PFSK-1 (cell line): ENCODE measurements around the gene NUDT16L1.

Experiments used
- FOXP2 ChIP-seq: optimal IDR thresholded peaks from 2 replicates; pipeline ENCODE3; 2011; ENCODE audit warnings: borderline replicate concordance, control low read depth, inconsistent platforms; ENCODE audit not compliant: insufficient read depth; ENCODE audit errors: extremely low read length, extremely low read depth
- POLR2AphosphoS5 ChIP-seq: IDR thresholded peaks from 2 replicates; pipeline ENCODE4 v1.6.1; 2012; ENCODE audit warnings: low read depth, mild to moderate bottlenecking, control low read depth, low read length, moderate library complexity
- SIN3A ChIP-seq: IDR thresholded peaks from 2 replicates; pipeline ENCODE4 v1.6.1; 2012; ENCODE audit warnings: mild to moderate bottlenecking, low read length, moderate library complexity, borderline replicate concordance; ENCODE audit not compliant: insufficient read depth
- TAF1 ChIP-seq: IDR thresholded peaks from 2 replicates; pipeline ENCODE4 v1.6.1; 2012; ENCODE audit warnings: low read length, control low read depth, borderline replicate concordance; ENCODE audit not compliant: insufficient read depth
- TF ChIP-seq, protein P1 (sequence below), 2 experiments: IDR thresholded peaks; 2 replicates each; pipeline versions ENCODE4 v1.6.1 to v1.8.0; 2011 to 2012; ENCODE audit warnings: low read depth in 2 of 2, low read length in 2 of 2, control low read depth in 1 of 2, inconsistent platforms in 1 of 2, mild to moderate bottlenecking in 1 of 2, moderate library complexity in 1 of 2; ENCODE audit not compliant: insufficient read depth in 1 of 2

NUDT16L1 gene

DNA sequence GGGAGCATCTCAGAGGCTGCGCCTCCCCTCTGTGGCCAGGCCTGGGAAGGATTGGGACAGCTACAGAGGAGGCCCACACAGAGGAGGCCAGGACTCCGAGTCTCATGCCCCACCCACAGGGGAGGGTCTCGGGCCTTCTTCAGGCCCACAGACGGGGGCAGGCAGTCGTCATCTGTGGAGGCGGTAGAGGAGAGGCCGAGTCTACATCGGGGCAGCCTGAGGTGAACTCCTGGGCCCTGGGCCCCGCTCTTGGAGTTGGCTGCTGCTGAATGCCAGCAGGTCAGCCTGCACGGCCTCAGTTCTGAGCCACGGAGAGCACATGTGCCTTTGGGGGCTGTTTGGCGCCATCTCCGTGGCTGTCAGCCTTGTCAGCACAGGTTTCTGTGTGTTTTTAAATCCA is 8.1 kb upstream of the NUDT16L1 start:
- TF ChIP-seq, protein P1, sequence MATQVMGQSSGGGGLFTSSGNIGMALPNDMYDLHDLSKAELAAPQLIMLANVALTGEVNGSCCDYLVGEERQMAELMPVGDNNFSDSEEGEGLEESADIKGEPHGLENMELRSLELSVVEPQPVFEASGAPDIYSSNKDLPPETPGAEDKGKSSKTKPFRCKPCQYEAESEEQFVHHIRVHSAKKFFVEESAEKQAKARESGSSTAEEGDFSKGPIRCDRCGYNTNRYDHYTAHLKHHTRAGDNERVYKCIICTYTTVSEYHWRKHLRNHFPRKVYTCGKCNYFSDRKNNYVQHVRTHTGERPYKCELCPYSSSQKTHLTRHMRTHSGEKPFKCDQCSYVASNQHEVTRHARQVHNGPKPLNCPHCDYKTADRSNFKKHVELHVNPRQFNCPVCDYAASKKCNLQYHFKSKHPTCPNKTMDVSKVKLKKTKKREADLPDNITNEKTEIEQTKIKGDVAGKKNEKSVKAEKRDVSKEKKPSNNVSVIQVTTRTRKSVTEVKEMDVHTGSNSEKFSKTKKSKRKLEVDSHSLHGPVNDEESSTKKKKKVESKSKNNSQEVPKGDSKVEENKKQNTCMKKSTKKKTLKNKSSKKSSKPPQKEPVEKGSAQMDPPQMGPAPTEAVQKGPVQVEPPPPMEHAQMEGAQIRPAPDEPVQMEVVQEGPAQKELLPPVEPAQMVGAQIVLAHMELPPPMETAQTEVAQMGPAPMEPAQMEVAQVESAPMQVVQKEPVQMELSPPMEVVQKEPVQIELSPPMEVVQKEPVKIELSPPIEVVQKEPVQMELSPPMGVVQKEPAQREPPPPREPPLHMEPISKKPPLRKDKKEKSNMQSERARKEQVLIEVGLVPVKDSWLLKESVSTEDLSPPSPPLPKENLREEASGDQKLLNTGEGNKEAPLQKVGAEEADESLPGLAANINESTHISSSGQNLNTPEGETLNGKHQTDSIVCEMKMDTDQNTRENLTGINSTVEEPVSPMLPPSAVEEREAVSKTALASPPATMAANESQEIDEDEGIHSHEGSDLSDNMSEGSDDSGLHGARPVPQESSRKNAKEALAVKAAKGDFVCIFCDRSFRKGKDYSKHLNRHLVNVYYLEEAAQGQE (IDR thresholded peaks at IDR 0.05; ENCODE audit: insufficient read depth in 1 of 2, low read depth in 2 of 2, low read length in 2 of 2): no peak
- TF ChIP-seq TAF1: no peak
- no peak for TF ChIP-seq SIN3A
- TF ChIP-seq FOXP2: no peak
- TF ChIP-seq POLR2AphosphoS5: no peak

DNA sequence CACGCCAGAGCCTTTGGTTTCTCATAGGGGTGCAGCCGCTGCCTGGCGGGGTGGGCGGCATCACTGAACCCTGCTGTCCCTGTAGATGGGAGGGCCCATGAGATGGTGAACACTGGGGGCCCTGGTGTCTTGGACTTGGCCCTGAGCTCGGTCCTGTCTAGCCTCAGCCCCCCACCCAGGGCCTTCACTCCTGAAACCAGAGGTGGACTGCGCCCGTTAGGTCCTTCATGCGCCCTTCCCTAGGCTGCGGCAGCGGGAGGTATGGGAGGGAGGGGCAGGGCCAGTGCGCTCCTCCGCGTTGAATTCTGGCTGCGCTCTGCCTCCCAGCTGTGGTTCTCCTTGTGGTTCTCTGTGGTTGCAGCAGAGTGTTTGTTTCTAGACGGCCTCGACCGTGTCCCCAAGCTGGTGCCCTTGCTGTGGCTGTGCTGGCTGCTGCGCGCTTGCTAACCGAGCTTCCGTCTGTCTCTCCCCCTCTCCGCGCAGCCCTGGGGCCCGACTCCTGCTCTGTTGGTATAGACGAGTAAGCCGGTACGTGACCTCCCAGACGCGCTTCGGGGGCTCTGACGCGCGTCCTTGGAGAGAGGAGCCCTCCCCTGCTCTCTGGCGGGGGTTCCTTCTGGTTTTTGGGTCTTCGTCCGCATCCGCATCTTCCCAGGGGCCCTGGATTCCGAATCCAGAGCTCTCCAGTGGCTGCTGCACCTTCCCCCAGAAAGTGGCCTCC is 7.4 kb upstream of the NUDT16L1 start:
- TF ChIP-seq POLR2AphosphoS5 (no peak), TAF1 (no peak), SIN3A (no peak), FOXP2 (no peak)
- TF ChIP-seq, protein P1 (IDR thresholded peaks at IDR 0.05; ENCODE audit: insufficient read depth in 1 of 2, low read depth in 2 of 2, low read length in 2 of 2): no peak

DNA sequence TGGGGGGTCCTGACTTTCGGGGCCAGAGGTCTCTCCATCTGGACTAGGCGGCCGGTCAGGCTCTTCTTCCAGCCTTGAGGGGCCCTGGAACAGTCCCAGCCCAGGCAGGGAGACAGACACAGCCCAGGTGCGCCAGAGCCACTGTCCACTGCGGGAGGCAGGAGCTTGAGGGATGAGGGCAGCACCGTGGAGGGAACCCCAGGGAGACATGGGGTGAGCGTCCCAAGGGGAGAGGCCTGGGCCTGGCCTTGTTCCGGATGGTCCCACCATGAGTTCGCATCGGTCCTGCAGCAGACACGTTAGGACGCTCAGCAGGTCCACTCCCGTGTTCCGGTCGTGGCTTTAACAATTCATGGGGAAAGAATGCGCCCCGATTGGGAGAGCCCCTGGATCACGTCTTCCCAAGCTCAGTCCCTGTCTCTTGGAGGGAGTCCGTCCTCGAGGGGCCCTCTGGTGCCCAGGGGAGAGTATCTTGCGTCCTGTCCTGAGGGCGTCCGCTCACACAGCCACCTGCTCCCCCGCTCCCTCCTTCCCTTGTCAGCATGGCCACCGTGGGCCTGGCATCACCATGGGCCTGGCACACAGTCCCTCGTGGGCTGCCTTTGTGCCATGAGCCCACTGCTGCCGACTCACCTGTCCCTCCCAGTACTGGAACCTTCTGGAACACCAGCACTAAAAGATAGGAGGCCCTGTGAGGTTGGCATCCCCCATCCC is 6.7 kb upstream of the NUDT16L1 start:
- TF ChIP-seq FOXP2 (no peak), SIN3A (no peak), TAF1 (no peak), POLR2AphosphoS5 (no peak)
- TF ChIP-seq, protein P1 (IDR thresholded peaks at IDR 0.05; ENCODE audit: insufficient read depth in 1 of 2, low read depth in 2 of 2, low read length in 2 of 2): no peak

DNA sequence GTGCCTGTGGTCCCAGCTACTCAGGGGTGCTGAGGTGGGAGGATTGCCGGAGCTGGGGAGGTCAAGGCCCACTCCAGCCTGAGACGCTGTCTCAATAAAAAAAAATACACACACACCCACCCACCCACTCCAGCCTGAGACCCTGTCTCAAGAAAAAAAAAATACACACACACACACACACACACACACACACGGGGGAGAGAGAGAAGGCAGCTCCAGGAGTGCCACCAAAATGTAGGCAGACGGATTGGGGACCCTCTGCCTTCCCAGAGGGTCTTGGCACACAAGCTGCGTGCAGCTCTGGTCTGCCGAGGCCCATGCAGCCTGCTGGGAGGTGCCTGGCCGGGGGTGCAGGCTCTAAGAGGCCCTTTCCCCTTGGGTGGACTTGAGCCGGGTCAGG is 5.9 kb upstream of the NUDT16L1 start:
- TF ChIP-seq, protein P1 (IDR thresholded peaks at IDR 0.05; ENCODE audit: insufficient read depth in 1 of 2, low read depth in 2 of 2, low read length in 2 of 2): no peak
- TF ChIP-seq SIN3A (no peak), FOXP2 (no peak), POLR2AphosphoS5 (no peak), TAF1 (no peak)
